ENCODE data around the gene ZBTB38. TPM values are rescaled to one million over a fixed set of nuclear protein-coding genes. Genes with fewer than 3 reads are reported as not detected.

Gene ZBTB38
- total RNA-seq, 1 experiment from 2014 or later: 6.7 TPM

- no peak for DNase-seq
- Histone ChIP-seq H3K4me3 (ENCODE audit: insufficient read depth, low read depth, low read length) (no peak overlapping the region), H3K27me3 (ENCODE audit: control insufficient read depth, insufficient read depth, low read length) (peaks cover 40% of the 10 kb centered on the region), H3K36me3 (replicated peaks; ENCODE audit: control insufficient read depth, insufficient read depth, low read length) (no peaks in the 10 kb centered on the region; the same call in 1 of the 2 replicates)
These were observed 40.3 kb downstream of the ZBTB38 start for GRCh38 chr3:141408596-141408995.

GRCh38 chr3:141409940-141410241 lies 41.6 kb downstream of the ZBTB38 start:
- Histone ChIP-seq H3K4me3 (ENCODE audit: insufficient read depth, low read depth, low read length) (no peak overlapping the region), H3K36me3 (replicated peaks; ENCODE audit: control insufficient read depth, insufficient read depth, low read length) (no peaks in the 10 kb centered on the region), H3K27me3 (ENCODE audit: control insufficient read depth, insufficient read depth, low read length) (peaks cover 32% of the 10 kb centered on the region)
- DNase-seq: no peak

GRCh38 chr3:141410408-141410807 lies 42.1 kb downstream of the ZBTB38 start:
- H3K36me3 ChIP-seq (replicated peaks; ENCODE audit: control insufficient read depth, insufficient read depth, low read length): no peaks in the 10 kb centered on the region
- H3K27me3 ChIP-seq (ENCODE audit: control insufficient read depth, insufficient read depth, low read length): peaks cover 30% of the 10 kb centered on the region
- no peak for DNase-seq
- H3K4me3 ChIP-seq (ENCODE audit: insufficient read depth, low read depth, low read length): no peak overlapping the region

GRCh38 chr3:141410846-141411245 lies 42.5 kb downstream of the ZBTB38 start:
- no peak overlapping the region for H3K4me3 ChIP-seq (ENCODE audit: insufficient read depth, low read depth, low read length)
- DNase-seq: no peak
- peaks cover 26% of the 10 kb centered on the region for H3K27me3 ChIP-seq (ENCODE audit: control insufficient read depth, insufficient read depth, low read length)
- H3K36me3 ChIP-seq (replicated peaks; ENCODE audit: control insufficient read depth, insufficient read depth, low read length): no peaks in the 10 kb centered on the region

- Histone ChIP-seq H3K4me3 (ENCODE audit: insufficient read depth, low read depth, low read length) (no peak overlapping the region), H3K36me3 (replicated peaks; ENCODE audit: control insufficient read depth, insufficient read depth, low read length) (no peaks in the 10 kb centered on the region), H3K27me3 (ENCODE audit: control insufficient read depth, insufficient read depth, low read length) (peaks cover 21% of the 10 kb centered on the region)
- DNase-seq: no peak
These were observed 43.0 kb downstream of the ZBTB38 start for GRCh38 chr3:141411251-141411771.

GRCh38 chr3:141412087-141412935 lies 44.0 kb downstream of the ZBTB38 start:
- peaks cover 18% of the 10 kb centered on the region for H3K27me3 ChIP-seq (ENCODE audit: control insufficient read depth, insufficient read depth, low read length)
- H3K36me3 ChIP-seq (replicated peaks; ENCODE audit: control insufficient read depth, insufficient read depth, low read length): no peaks in the 10 kb centered on the region
- no peak overlapping the region for H3K4me3 ChIP-seq (ENCODE audit: insufficient read depth, low read depth, low read length)
- DNase-seq: no peak

- no peak for DNase-seq
- Histone ChIP-seq H3K4me3 (ENCODE audit: insufficient read depth, low read depth, low read length) (no peak overlapping the region), H3K27me3 (ENCODE audit: control insufficient read depth, insufficient read depth, low read length) (peaks cover 16% of the 10 kb centered on the region), H3K36me3 (replicated peaks; ENCODE audit: control insufficient read depth, insufficient read depth, low read length) (no peaks in the 10 kb centered on the region)
These were observed 44.6 kb downstream of the ZBTB38 start for GRCh38 chr3:141412936-141413354.

GRCh38 chr3:141413391-141413790 lies 45.1 kb downstream of the ZBTB38 start:
- Histone ChIP-seq H3K4me3 (ENCODE audit: insufficient read depth, low read depth, low read length) (no peak overlapping the region), H3K27me3 (ENCODE audit: control insufficient read depth, insufficient read depth, low read length) (peaks cover 16% of the 10 kb centered on the region), H3K36me3 (replicated peaks; ENCODE audit: control insufficient read depth, insufficient read depth, low read length) (no peaks in the 10 kb centered on the region)
- no peak for DNase-seq

GRCh38 chr3:141413801-141414689 lies 45.7 kb downstream of the ZBTB38 start:
- no peaks in the 10 kb centered on the region for H3K36me3 ChIP-seq (replicated peaks; ENCODE audit: control insufficient read depth, insufficient read depth, low read length)
- no peak for DNase-seq
- H3K27me3 ChIP-seq (ENCODE audit: control insufficient read depth, insufficient read depth, low read length): peaks cover 16% of the 10 kb centered on the region
- no peak overlapping the region for H3K4me3 ChIP-seq (ENCODE audit: insufficient read depth, low read depth, low read length)

- H3K4me3 ChIP-seq (ENCODE audit: insufficient read depth, low read depth, low read length): no peak overlapping the region
- DNase-seq: no peak
- no peaks in the 10 kb centered on the region for H3K36me3 ChIP-seq (replicated peaks; ENCODE audit: control insufficient read depth, insufficient read depth, low read length)
- H3K27me3 ChIP-seq (ENCODE audit: control insufficient read depth, insufficient read depth, low read length): peaks cover 15% of the 10 kb centered on the region
These were observed 46.6 kb downstream of the ZBTB38 start for GRCh38 chr3:141414800-141415462.

- Histone ChIP-seq H3K36me3 (replicated peaks; ENCODE audit: control insufficient read depth, insufficient read depth, low read length) (no peaks in the 10 kb centered on the region), H3K4me3 (ENCODE audit: insufficient read depth, low read depth, low read length) (no peak overlapping the region), H3K27me3 (ENCODE audit: control insufficient read depth, insufficient read depth, low read length) (peaks cover 8% of the 10 kb centered on the region; the same call in 1 of the 2 replicates)
- no peak for DNase-seq
These were observed 47.6 kb downstream of the ZBTB38 start for GRCh38 chr3:141415953-141416352.

Other genes starting within 250 kb of the ZBTB38 start
- 16.7 and 16.9 TPM in 2 replicates for gene PXYLP1, start 136.7 kb upstream of the ZBTB38 start, total RNA-seq (2014; rRNA removed; shearing (Covaris generic))
- 11.6 and 17.9 TPM in 2 replicates for gene RASA2, start 118.5 kb downstream of the ZBTB38 start, total RNA-seq (2014; rRNA removed; shearing (Covaris generic))